CD14-positive monocyte (primary cell): Measurements from ENCODE around the gene CACNA1S. TPM values are rescaled to one million over a fixed set of nuclear protein-coding genes. Genes with fewer than 3 reads are reported as not detected.

Experiments
- DNase-seq, 3 donors: peaks; one replicate each; pipeline ENCODE4 v3.0.0-alpha.2; 2011 to 2022
- H2AFZ ChIP-seq: 2 replicates; pipeline ENCODE4 v1.6.0; 2012; ENCODE audit warnings: mild to moderate bottlenecking, low read depth, low read length, inconsistent platforms; ENCODE audit not compliant: insufficient read depth, poor library complexity, severe bottlenecking
- H3K27ac ChIP-seq, 2 donors: 1 replicate in 1 of 2; 2 replicates in 1 of 2; pipeline ENCODE4 v1.5.1; 2012 to 2013; ENCODE audit warnings: low read length in 2 of 2, control low read depth in 1 of 2, inconsistent platforms in 1 of 2, low read depth in 1 of 2, mild to moderate bottlenecking in 1 of 2
- H3K27me3 ChIP-seq, 2 donors: one replicate each; pipeline versions ENCODE4 v1.6.0 to v1.6.1; 2011 to 2013; ENCODE audit warnings: low read length in 2 of 2; ENCODE audit not compliant: control insufficient read depth in 2 of 2, insufficient read depth in 2 of 2
- H3K36me3 ChIP-seq, 2 donors: replicated peaks in 1 of 2; 1 replicate in 1 of 2; 2 replicates in 1 of 2; pipeline versions ENCODE4 v1.5.1 to v1.6.1; 2012 to 2013; ENCODE audit warnings: low read length in 2 of 2, control low read depth in 1 of 2, inconsistent platforms in 1 of 2, mild to moderate bottlenecking in 1 of 2; ENCODE audit not compliant: insufficient read depth in 2 of 2, control insufficient read depth in 1 of 2
- H3K4me1 ChIP-seq, 2 donors: 1 replicate in 1 of 2; 2 replicates in 1 of 2; pipeline versions ENCODE4 v1.5.1 to v1.6.1; 2012 to 2013; ENCODE audit warnings: low read length in 2 of 2, control low read depth in 1 of 2, inconsistent platforms in 1 of 2, mild to moderate bottlenecking in 1 of 2, moderate library complexity in 1 of 2; ENCODE audit not compliant: insufficient read depth in 2 of 2, control insufficient read depth in 1 of 2
- H3K4me2 ChIP-seq: replicated peaks from 2 replicates; pipeline ENCODE3; 2012; ENCODE audit warnings: low read length, moderate library complexity, mild to moderate bottlenecking; ENCODE audit not compliant: poor library complexity, severe bottlenecking; ENCODE audit errors: extremely low read depth
- H3K4me3 ChIP-seq, 3 experiments: fragments of 200-600 bp in 1 of 3; sonication (generic) in 1 of 3; replicated peaks in 1 of 3; 1 replicate in 2 of 3; 2 replicates in 1 of 3; pipeline ENCODE4 v1.5.1; 2011 to 2013; ENCODE audit warnings: low read length in 3 of 3, mild to moderate bottlenecking in 3 of 3, control low read depth in 2 of 3, low read depth in 2 of 3, inconsistent platforms in 1 of 3, moderate library complexity in 1 of 3
- H3K79me2 ChIP-seq: 2 replicates; pipeline ENCODE4 v1.6.0; 2012; ENCODE audit warnings: mild to moderate bottlenecking, control low read depth, inconsistent platforms, low read length, moderate library complexity; ENCODE audit not compliant: insufficient read depth
- H3K9ac ChIP-seq: 2 replicates; pipeline ENCODE4 v1.6.0; 2017; ENCODE audit warnings: low read length, mild to moderate bottlenecking; ENCODE audit not compliant: insufficient read depth, poor library complexity, severe bottlenecking
- H3K9me3 ChIP-seq, 2 donors: replicated peaks in 1 of 2; 1 replicate in 1 of 2; 2 replicates in 1 of 2; pipeline versions ENCODE4 v1.5.1 to v1.6.1; 2012 to 2013; ENCODE audit warnings: low read length in 2 of 2, control low read depth in 1 of 2; ENCODE audit not compliant: control insufficient read depth in 1 of 2, insufficient read depth in 1 of 2
- H4K20me1 ChIP-seq: 2 replicates; pipeline ENCODE4 v1.6.0; 2012; ENCODE audit warnings: mild to moderate bottlenecking, low read length, control low read depth, moderate library complexity; ENCODE audit not compliant: insufficient read depth
- H3K27ac Mint-ChIP-seq, 7 donors: one replicate each; pipeline ENCODE4 v1.8.0; 2020; ENCODE audit warnings: mild to moderate bottlenecking in 7 of 7, mixed read lengths in 7 of 7, moderate library complexity in 6 of 7, inconsistent platforms in 2 of 7
- H3K27me3 Mint-ChIP-seq, 3 donors: one replicate each; pipeline ENCODE4 v1.8.0; 2021 to 2022; ENCODE audit warnings: low read depth in 3 of 3, mild to moderate bottlenecking in 3 of 3, mixed read lengths in 3 of 3, moderate library complexity in 3 of 3, inconsistent platforms in 1 of 3
- H3K36me3 Mint-ChIP-seq, 2 donors: one replicate each; pipeline ENCODE4 v1.8.0; 2020; ENCODE audit warnings: mixed read lengths in 2 of 2, inconsistent platforms in 1 of 2, mild to moderate bottlenecking in 1 of 2
- H3K4me1 Mint-ChIP-seq: one replicate; pipeline ENCODE4 v1.8.0; 2020; ENCODE audit warnings: mild to moderate bottlenecking, mixed read lengths
- H3K4me3 Mint-ChIP-seq, 2 donors: one replicate each; pipeline ENCODE4 v1.8.0; 2020; ENCODE audit warnings: mild to moderate bottlenecking in 2 of 2, mixed read lengths in 2 of 2, moderate library complexity in 1 of 2
- H3K9me3 Mint-ChIP-seq, 7 donors: one replicate each; pipeline ENCODE4 v1.8.0; 2020 to 2022; ENCODE audit warnings: mixed read lengths in 7 of 7, mild to moderate bottlenecking in 6 of 7, moderate library complexity in 6 of 7, inconsistent platforms in 2 of 7
- CTCF ChIP-seq: fragments of 200-600 bp; IDR thresholded peaks from one replicate; pipeline ENCODE4 v1.8.0; 2022; ENCODE audit warnings: antibody characterized with exemption, mild to moderate bottlenecking
- WGBS: methylation state at CpG from one replicate; pipeline ENCODE4 v1.1.5; 2013; ENCODE audit warnings: missing lambda C conversion rate; ENCODE audit not compliant: insufficient coverage; 5-methylcytosine and 5-hydroxymethylcytosine counted together
- intact Hi-C, 2 donors: fragments of 100-400 bp; cut with micrococcal nuclease; formaldehyde crosslinking; loops; one replicate each; pipeline versions ENCODE4 v1.15.0 to v1.15.1; 2023
- polyA plus RNA-seq, 3 donors: library from polyadenylated mRNA; depleted of rRNA in 1 of 3; unstranded in 2 of 3; stranded (reverse) in 1 of 3; fragments of 300-500 nt in 2 of 3; fragments of >200 nt in 1 of 3; fragmentation: Illumina TruSeq in 2 of 3; gene quantifications; 1 replicate in 2 of 3; 2 replicates in 1 of 3; pipeline ENCODE4 v1.2.3, GENCODE V29; 2012 to 2021

Gene CACNA1S
- polyA plus RNA-seq, 3 donors = not detected

- Histone ChIP-seq H3K27me3 (no peaks in the 10 kb centered on the region), H3K4me2 (no peak overlapping the region), H3K9me3 (no peaks in the 10 kb centered on the region), H3K27ac (no peak overlapping the region), H2AFZ (no peak overlapping the region), H3K9ac (no peak overlapping the region), H3K79me2 (no peaks in the 10 kb centered on the region), H3K4me1 (no peaks in the 10 kb centered on the region), H3K4me3 (no peak overlapping the region), H4K20me1 (no peaks in the 10 kb centered on the region), H3K36me3 (no peaks in the 10 kb centered on the region)
- no peak overlapping the region for H3K27ac Mint-ChIP-seq
- H3K4me3 Mint-ChIP-seq = no peak overlapping the region
- TF ChIP-seq CTCF = no peak
- H3K36me3 Mint-ChIP-seq = no peaks in the 10 kb centered on the region
- DNase-seq = no peak
- no peaks in the 10 kb centered on the region for H3K4me1 Mint-ChIP-seq
- H3K9me3 Mint-ChIP-seq = no peaks in the 10 kb centered on the region
- intact Hi-C loops = no loop called here
- WGBS = 97% methylated on average over 8 of the region's 9 CpGs
- H3K27me3 Mint-ChIP-seq = peaks cover 1 to 6% (median 4%) of the 10 kb centered on the region in 3 donors
Measured at GRCh38 chr1:201103666-201104065, 8.6 kb downstream of the CACNA1S start.

DNA sequence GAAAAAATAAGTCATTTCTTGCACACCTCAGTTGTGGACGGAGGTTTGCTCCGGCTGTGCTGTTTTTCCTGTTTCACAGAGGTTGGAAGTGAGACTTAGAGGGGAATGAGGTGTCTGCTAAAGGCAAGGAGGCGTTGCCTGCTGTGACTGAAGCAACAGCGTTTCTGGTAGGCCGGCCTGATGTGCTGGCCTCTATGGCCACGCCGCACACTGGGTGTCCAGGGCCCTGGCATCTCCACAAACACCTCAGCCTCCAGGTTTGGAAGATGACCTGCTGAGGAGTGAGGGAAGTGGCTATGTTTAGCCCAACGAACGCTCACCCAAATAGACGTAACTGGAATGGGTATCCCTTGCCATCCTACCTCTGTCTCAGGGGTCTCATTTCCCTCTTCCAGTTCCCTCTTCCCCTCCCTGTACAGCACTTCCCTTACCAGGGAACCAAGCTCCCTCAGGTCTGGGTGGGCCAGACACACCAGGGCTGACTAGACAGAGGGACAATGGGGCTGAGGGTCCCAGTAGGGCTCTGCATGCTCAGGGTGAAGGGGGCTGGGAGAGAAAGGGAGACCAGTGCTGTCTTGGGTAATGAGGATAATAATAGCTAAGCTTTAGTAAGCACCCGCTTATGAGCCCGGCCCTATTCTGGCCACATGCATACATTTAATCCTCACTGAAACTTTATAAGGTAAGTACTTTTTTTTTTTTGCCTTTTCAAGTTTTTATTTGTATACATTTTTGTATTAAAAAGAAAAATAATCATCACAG lies 11.9 kb downstream of the CACNA1S start:
- Mint-ChIP-seq H3K9me3 (no peaks in the 10 kb centered on the region), H3K36me3 (no peaks in the 10 kb centered on the region), H3K4me1 (no peaks in the 10 kb centered on the region), H3K27me3 (peaks cover 2 to 9% (median 3%) of the 10 kb centered on the region in 3 donors), H3K27ac (no peak overlapping the region), H3K4me3 (no peak overlapping the region)
- no peaks in the 10 kb centered on the region for H3K27me3 ChIP-seq
- no peaks in the 10 kb centered on the region for H4K20me1 ChIP-seq
- no peak overlapping the region for H3K9ac ChIP-seq
- intact Hi-C loops = no loop called here
- no peaks in the 10 kb centered on the region for H3K79me2 ChIP-seq
- H3K4me3 ChIP-seq = no peak overlapping the region
- no peak overlapping the region for H3K27ac ChIP-seq
- no peaks in the 10 kb centered on the region for H3K36me3 ChIP-seq
- DNase-seq = no peak
- TF ChIP-seq CTCF = no peak
- 100% methylated on average over 3 of the region's 12 CpGs for WGBS
- H3K4me2 ChIP-seq = no peak overlapping the region
- H3K9me3 ChIP-seq = no peaks in the 10 kb centered on the region
- no peaks in the 10 kb centered on the region for H3K4me1 ChIP-seq
- H2AFZ ChIP-seq = no peak overlapping the region
